ENCODE measurements around the gene CLSTN3.

GRCh38 chr12:7178481-7178880 lies 48.3 kb downstream of the CLSTN3 start:
- TF ChIP-seq SIN3A (IDR thresholded peaks at IDR 0.05; ENCODE audit: borderline replicate concordance, insufficient read depth, low read length) (no peak), POLR2AphosphoS5 (IDR thresholded peaks at IDR 0.05; ENCODE audit: low read depth, low read length) (no peak)
- TF ChIP-seq, protein P1, sequence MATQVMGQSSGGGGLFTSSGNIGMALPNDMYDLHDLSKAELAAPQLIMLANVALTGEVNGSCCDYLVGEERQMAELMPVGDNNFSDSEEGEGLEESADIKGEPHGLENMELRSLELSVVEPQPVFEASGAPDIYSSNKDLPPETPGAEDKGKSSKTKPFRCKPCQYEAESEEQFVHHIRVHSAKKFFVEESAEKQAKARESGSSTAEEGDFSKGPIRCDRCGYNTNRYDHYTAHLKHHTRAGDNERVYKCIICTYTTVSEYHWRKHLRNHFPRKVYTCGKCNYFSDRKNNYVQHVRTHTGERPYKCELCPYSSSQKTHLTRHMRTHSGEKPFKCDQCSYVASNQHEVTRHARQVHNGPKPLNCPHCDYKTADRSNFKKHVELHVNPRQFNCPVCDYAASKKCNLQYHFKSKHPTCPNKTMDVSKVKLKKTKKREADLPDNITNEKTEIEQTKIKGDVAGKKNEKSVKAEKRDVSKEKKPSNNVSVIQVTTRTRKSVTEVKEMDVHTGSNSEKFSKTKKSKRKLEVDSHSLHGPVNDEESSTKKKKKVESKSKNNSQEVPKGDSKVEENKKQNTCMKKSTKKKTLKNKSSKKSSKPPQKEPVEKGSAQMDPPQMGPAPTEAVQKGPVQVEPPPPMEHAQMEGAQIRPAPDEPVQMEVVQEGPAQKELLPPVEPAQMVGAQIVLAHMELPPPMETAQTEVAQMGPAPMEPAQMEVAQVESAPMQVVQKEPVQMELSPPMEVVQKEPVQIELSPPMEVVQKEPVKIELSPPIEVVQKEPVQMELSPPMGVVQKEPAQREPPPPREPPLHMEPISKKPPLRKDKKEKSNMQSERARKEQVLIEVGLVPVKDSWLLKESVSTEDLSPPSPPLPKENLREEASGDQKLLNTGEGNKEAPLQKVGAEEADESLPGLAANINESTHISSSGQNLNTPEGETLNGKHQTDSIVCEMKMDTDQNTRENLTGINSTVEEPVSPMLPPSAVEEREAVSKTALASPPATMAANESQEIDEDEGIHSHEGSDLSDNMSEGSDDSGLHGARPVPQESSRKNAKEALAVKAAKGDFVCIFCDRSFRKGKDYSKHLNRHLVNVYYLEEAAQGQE (IDR thresholded peaks at IDR 0.05; ENCODE audit: insufficient read depth in 1 of 2, low read depth in 2 of 2, low read length in 2 of 2), result no peak

Measured in PFSK-1 (cell line).